Activated naive CD4-positive, alpha-beta T cell treated with anti-CD3 and anti-CD28 coated beads for 36 hours (primary cell): ENCODE results near the gene PHF24. TPM values are rescaled to one million over a fixed set of nuclear protein-coding genes. Genes with fewer than 3 reads are reported as not detected.

Source experiments
- CTCF ChIA-PET: fragments of 350-600 bp; sonication (Branson Sonifier 250); formaldehyde crosslinking; loops from one replicate; lab custom pipeline; 2021; ENCODE audit warnings: antibody characterized with exemption; lab: Charles Lee
- DNase-seq: peaks from one replicate; pipeline ENCODE4 v3.0.0-alpha.2; 2020
- H3K27ac Mint-ChIP-seq: one replicate; pipeline ENCODE4 v1.8.0; 2021; ENCODE audit warnings: mild to moderate bottlenecking, mixed read lengths
- H3K27me3 Mint-ChIP-seq: one replicate; pipeline ENCODE4 v1.8.0; 2021; ENCODE audit warnings: low read depth, mixed read lengths
- H3K36me3 Mint-ChIP-seq: one replicate; pipeline ENCODE4 v1.8.0; 2021; ENCODE audit warnings: low read depth, mixed read lengths
- H3K4me1 Mint-ChIP-seq: one replicate; pipeline ENCODE4 v1.8.0; 2021; ENCODE audit warnings: low read depth, mixed read lengths
- H3K4me3 Mint-ChIP-seq: one replicate; pipeline ENCODE4 v1.8.0; 2021; ENCODE audit warnings: mild to moderate bottlenecking, moderate library complexity, mixed read lengths
- H3K9me3 Mint-ChIP-seq: one replicate; pipeline ENCODE4 v1.8.0; 2021; ENCODE audit warnings: mixed read lengths
- intact Hi-C: fragments of 100-400 bp; cut with micrococcal nuclease; formaldehyde crosslinking; loops from one replicate; pipeline ENCODE4 v1.15.1; 2023
- total RNA-seq, 2 experiments: library from RNA; stranded (reverse); gene quantifications; one replicate each; pipeline ENCODE4 v1.2.3, GENCODE V29; 2021

PHF24 gene
- total RNA-seq, 2 experiments from 2014 or later = not detected

GRCh38 chr9:35028341-35028740 lies 70.3 kb downstream of the PHF24 start:
- H3K4me3 Mint-ChIP-seq = no peak overlapping the region
- CTCF ChIA-PET = interaction anchor here (0.6 to 3.8 kb wide), 2 partner anchors 23 to 36 kb away, joined by 3 to 13 read pairs; no protein-coding TSS in a partner anchor
- H3K36me3 Mint-ChIP-seq = peaks cover 3% of the 10 kb centered on the region
- intact Hi-C loops = no loop called here
- H3K27ac Mint-ChIP-seq = no peak overlapping the region
- peaks cover 16% of the 10 kb centered on the region for H3K4me1 Mint-ChIP-seq
- no peaks in the 10 kb centered on the region for H3K9me3 Mint-ChIP-seq
- DNase-seq = no peak
- no peaks in the 10 kb centered on the region for H3K27me3 Mint-ChIP-seq

- DNase-seq = no peak
- H3K4me1 Mint-ChIP-seq = peaks cover 10% of the 10 kb centered on the region
- no peaks in the 10 kb centered on the region for H3K9me3 Mint-ChIP-seq
- H3K4me3 Mint-ChIP-seq = no peak overlapping the region
- H3K27ac Mint-ChIP-seq = no peak overlapping the region
- H3K27me3 Mint-ChIP-seq = no peaks in the 10 kb centered on the region
- CTCF ChIA-PET = interaction anchor here (0.5 to 3.8 kb wide), 3 partner anchors 23 to 506 kb away, joined by 3 to 13 read pairs (median 4); no protein-coding TSS in a partner anchor
- H3K36me3 Mint-ChIP-seq = peaks cover 1% of the 10 kb centered on the region
- intact Hi-C loops = no loop called here
Observed at GRCh38 chr9:35029241-35029640, 71.2 kb downstream of the PHF24 start.

GRCh38 chr9:35029852-35030251 lies 71.8 kb downstream of the PHF24 start:
- intact Hi-C loops = no loop called here
- Mint-ChIP-seq H3K9me3 (no peaks in the 10 kb centered on the region), H3K27ac (no peak overlapping the region), H3K27me3 (no peaks in the 10 kb centered on the region), H3K4me3 (no peak overlapping the region), H3K36me3 (peaks cover 1% of the 10 kb centered on the region), H3K4me1 (peaks cover 10% of the 10 kb centered on the region)
- CTCF ChIA-PET = interaction anchor here (3.8 kb wide), 1 partner anchor 22 kb away, joined by 13 read pairs; no protein-coding TSS in a partner anchor
- no peak for DNase-seq

Other genes with a start within 250 kb of the PHF24 start
- not detected for gene CCL21, start 248.1 kb upstream of the PHF24 start, total RNA-seq
- gene DNAJB5, start 31.5 kb downstream of the PHF24 start, total RNA-seq = 10 to 100 TPM; 11.4 to 12.0 TPM
- gene VCP, start 114.3 kb downstream of the PHF24 start, total RNA-seq = 100 to 1,000 TPM; 218 to 226 TPM
- gene FANCG, start 121.7 kb downstream of the PHF24 start, total RNA-seq = 100 to 1,000 TPM; 109 to 118 TPM
- gene PIGO, start 138.3 kb downstream of the PHF24 start, total RNA-seq = 10 to 100 TPM; 22.8 to 23.7 TPM
- gene STOML2, start 144.8 kb downstream of the PHF24 start, total RNA-seq = 100 to 1,000 TPM; 165 to 168 TPM
- gene ATOSB, start 157.6 kb downstream of the PHF24 start, total RNA-seq = 1 to 10 TPM; 3.4 to 3.7 TPM
- gene UNC13B, start 203.7 kb downstream of the PHF24 start, total RNA-seq = 1 to 10 TPM; 5.4 to 6.4 TPM